Kidney epithelial cell (primary cell): ENCODE results near the gene RHBDL3. TPM values are rescaled to one million over a fixed set of nuclear protein-coding genes. Genes with fewer than 3 reads are reported as not detected.

ENCODE experiments used
- DNase-seq: peaks from one replicate; pipeline ENCODE4 v3.0.0-alpha.2; 2010; ENCODE audit warnings: low read depth
- H3K27me3 ChIP-seq: 2 replicates; pipeline ENCODE4 v1.6.0; 2011; ENCODE audit warnings: low read length; ENCODE audit not compliant: control insufficient read depth, insufficient read depth
- H3K36me3 ChIP-seq: 2 replicates; pipeline ENCODE4 v1.5.1; 2011; ENCODE audit warnings: low read length; ENCODE audit not compliant: control insufficient read depth, insufficient read depth
- H3K4me3 ChIP-seq: 2 replicates; pipeline ENCODE4 v1.5.1; 2011; ENCODE audit warnings: low read depth, mild to moderate bottlenecking, control low read depth, low read length
- CTCF ChIP-seq: IDR thresholded peaks from 2 replicates; pipeline ENCODE4 v1.5.1; 2011; ENCODE audit warnings: mild to moderate bottlenecking, moderate library complexity, low read length, control low read depth, inconsistent platforms; ENCODE audit not compliant: insufficient read depth, poor library complexity, severe bottlenecking
- total RNA-seq: library from RNA; depleted of rRNA; stranded (reverse); fragments of >200 nt; gene quantifications from 2 replicates; pipeline ENCODE4 v1.2.3, GENCODE V29; 2015

Gene RHBDL3
- total RNA-seq, 1 donor from 2014 or later: not detected

DNA sequence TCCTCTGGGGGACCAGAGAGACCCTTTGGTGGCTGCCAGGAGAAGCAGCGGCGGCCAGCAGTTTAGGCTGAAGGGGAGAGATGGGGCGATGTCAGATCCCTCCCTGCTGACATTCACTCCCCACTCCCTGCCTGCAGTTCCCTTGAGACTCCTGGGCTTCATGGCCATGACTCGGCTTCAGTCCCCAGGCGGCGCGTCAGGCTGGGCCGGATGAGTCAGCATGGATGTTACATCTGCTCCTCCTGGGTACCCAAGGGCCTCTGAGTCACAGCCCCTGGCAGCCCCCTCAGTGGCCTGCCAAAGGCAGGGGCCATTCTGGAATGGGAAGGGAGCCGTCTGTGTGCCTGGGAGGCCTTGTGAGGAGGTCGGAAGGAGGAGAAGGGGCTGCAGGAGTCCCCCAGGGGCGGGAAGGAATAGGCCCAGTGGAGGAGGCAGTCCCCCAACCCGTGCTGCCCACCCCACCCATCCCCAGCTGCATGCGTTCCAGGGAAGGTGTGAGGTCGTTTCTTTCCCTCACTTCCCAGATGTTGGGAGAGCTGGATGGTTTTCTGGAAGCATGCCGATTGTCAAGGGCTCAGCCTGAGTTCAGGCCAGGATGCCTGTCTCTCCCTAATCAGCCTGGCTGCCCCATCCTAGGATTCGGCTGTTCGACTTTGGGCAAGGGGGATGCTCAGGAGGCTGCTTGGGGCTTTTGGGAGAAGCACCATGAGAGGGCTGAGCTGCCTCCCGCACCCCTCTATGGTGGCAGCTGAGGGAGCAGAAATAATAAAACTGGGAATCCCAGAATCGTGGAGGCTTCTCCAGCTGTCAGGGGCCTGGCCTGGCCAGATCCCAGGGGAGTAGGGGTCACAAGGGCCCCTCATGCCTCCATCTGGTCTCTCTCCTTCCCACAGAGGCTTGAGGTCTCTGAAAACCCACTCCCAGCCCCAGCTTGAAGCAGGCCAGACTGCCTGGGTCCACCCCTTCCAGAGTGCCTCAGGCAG, 9.7 kb downstream of the RHBDL3 start:
- no peaks in the 10 kb centered on the region for H3K36me3 ChIP-seq
- H3K27me3 ChIP-seq: no peaks in the 10 kb centered on the region
- H3K4me3 ChIP-seq: no peak overlapping the region
- no peak for TF ChIP-seq CTCF
- peak; percentile 67 for DNase-seq

GRCh38 chr17:32276171-32276601, 10.6 kb downstream of the RHBDL3 start:
- peaks cover 2% of the 10 kb centered on the region for H3K27me3 ChIP-seq
- H3K4me3 ChIP-seq: no peak overlapping the region
- DNase-seq: no peak
- TF ChIP-seq CTCF: no peak
- no peaks in the 10 kb centered on the region for H3K36me3 ChIP-seq

GRCh38 chr17:32277284-32277683, 11.7 kb downstream of the RHBDL3 start:
- H3K27me3 ChIP-seq: peaks cover 2% of the 10 kb centered on the region
- no peaks in the 10 kb centered on the region for H3K36me3 ChIP-seq
- no peak overlapping the region for H3K4me3 ChIP-seq
- no peak for DNase-seq
- no peak for TF ChIP-seq CTCF

DNA sequence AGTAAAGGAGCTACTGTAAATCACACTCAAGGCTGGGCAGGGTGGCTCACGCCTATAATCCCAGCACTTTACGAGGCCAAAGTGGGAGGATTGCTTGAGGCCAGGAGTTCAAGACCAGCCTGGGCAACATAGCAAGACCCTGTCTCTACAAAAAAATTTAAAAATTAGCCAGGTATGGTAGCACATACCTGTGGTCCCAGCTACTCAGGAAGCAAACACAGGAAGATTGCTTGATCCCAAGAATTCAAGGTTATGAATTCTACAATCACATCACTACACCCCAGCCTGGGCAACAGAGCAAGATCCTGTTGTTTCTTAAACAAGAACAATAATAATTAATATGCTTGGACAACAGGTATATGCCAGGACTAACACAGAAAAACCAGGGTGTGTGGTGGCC, 13.2 kb downstream of the RHBDL3 start:
- no peaks in the 10 kb centered on the region for H3K36me3 ChIP-seq
- peaks cover 3% of the 10 kb centered on the region for H3K27me3 ChIP-seq
- no peak for DNase-seq
- H3K4me3 ChIP-seq: no peak overlapping the region
- TF ChIP-seq CTCF: no peak

GRCh38 chr17:32279891-32280716, 14.5 kb downstream of the RHBDL3 start:
- H3K27me3 ChIP-seq: peaks cover 13% of the 10 kb centered on the region
- no peaks in the 10 kb centered on the region for H3K36me3 ChIP-seq
- no peak overlapping the region for H3K4me3 ChIP-seq
- no peak for DNase-seq
- no peak for TF ChIP-seq CTCF
